HG03354 (cell line): ENCODE data around the gene MIPOL1.
"Not testable (repeated sequence)": the region's sequence is repeated elsewhere in the genome, so short reads cannot be mapped to it uniquely, and the experiment has no call there.

Source experiments
- ATAC-seq: cut with Tn5 transposase; IDR thresholded peaks from one replicate; pipeline ENCODE4 v1.9.1; 2021; ENCODE audit warnings: mild to moderate bottlenecking; ENCODE audit not compliant: unreplicated experiment, poor library complexity, severe bottlenecking

MIPOL1 gene

DNA sequence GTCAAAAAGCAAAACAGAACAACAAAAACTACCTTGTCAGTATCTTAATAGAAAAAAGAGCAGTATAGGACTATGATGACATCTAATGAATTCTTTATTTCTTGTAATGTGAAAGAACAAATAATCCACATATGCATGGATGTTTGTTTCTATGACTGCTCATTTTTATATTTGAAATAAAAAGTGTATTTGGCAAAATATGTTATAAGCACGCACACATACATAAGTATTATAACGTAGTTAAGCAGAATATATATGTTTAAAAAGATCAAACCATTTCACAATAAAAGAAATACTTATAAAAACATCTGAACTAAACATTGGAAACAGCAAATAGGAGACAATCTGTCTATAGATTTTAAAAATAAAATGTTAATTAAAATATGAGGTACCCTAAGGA lies 74.8 kb downstream of the MIPOL1 start:
- no peak for ATAC-seq

GRCh38 chr14:37274652-37275051 lies 76.9 kb downstream of the MIPOL1 start:
- ATAC-seq: no peak

- no peak for ATAC-seq
Measured at GRCh38 chr14:37275963-37276362, 78.2 kb downstream of the MIPOL1 start.

GRCh38 chr14:37278636-37279538 lies 81.2 kb downstream of the MIPOL1 start:
- ATAC-seq: no peak

GRCh38 chr14:37279818-37280217 lies 82.1 kb downstream of the MIPOL1 start:
- ATAC-seq: no peak

- no peak for ATAC-seq
Measured at GRCh38 chr14:37284760-37285159, 87.0 kb downstream of the MIPOL1 start.

DNA sequence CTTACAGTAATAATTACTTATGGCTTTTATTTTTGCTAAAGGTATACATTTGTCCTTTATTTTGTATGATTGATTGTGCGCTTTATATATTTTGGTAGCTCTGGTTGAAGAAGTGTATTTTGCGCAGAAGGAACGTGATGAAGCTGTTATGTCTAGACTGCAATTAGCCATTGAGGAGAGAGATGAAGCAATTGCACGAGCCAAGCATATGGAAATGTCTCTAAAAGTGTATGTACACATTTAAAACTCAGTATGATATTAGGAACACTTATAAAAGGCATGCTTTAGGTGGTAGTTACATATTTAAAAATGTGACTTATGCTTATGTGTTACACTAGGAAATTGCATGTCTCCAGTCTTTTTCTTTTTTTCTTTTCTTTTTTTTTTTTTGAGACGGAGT lies 87.5 kb downstream of the MIPOL1 start:
- ATAC-seq: no peak

DNA sequence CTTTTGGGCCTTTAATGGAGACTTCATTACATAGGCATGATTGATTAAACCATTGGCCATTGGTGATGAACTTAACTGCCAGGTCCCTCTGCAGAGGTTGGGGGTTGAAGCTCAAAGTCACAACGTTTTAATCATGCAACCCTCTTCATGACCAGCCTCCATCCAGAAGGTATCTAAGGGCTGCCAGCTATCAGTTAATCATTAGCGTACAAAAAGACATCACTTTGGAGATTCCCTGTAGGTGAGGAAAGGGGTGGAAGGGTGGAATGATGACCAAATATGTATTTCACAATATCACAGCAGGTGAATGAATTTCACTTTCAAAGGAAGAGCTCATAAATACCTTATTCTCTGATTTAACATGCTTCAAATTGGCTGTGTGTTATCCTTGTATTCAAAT lies 92.0 kb downstream of the MIPOL1 start:
- no peak for ATAC-seq

- not testable (repeated sequence) for ATAC-seq
Measured at GRCh38 chr14:37295262-37295661, 97.5 kb downstream of the MIPOL1 start.

- no peak for ATAC-seq
Measured at GRCh38 chr14:37311252-37311651, 113.5 kb downstream of the MIPOL1 start.

DNA sequence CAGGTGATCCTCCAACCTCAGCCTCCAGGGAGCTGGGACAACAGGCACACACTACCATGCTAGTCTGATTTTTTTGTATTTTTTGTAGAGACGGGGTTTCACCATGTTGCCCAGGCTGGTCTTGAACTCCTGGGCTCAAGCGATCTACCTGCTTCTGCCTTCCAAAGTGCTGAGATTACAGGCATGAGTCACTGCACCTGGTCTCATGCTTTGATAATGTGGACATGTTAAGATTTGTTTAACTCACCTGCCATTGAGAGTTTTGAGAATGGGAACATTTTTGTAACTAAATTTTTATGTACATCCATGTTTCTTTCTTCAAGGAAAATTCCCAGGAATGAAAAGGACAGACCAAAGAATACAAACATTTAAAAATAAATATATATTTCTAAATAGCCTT lies 121.2 kb downstream of the MIPOL1 start:
- no peak for ATAC-seq

- ATAC-seq: no peak
Measured at GRCh38 chr14:37320106-37320505, 122.4 kb downstream of the MIPOL1 start.

DNA sequence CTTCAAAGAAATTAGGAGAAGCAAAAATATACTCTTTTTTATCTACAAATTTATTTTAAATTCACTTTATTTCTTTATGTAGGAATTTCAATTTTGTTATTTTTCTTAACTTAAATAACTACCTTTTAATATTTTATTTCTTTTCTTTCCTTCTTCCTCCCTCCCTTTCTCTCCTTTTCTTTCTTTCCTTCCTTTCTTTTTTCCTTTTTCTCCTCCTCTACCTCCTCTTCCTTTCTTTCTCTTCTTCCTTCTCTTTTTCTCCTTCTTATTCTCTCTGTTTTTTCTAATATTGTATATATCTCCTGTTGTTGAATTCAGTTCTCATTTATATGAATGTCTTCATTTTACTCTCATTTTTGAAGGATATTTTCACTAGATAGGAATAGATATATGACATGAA lies 127.6 kb downstream of the MIPOL1 start:
- ATAC-seq: no peak

- no peak for ATAC-seq
Measured at GRCh38 chr14:37326434-37326833, 128.7 kb downstream of the MIPOL1 start.

- not testable (repeated sequence) for ATAC-seq
Measured at GRCh38 chr14:37327933-37328332, 130.2 kb downstream of the MIPOL1 start.

DNA sequence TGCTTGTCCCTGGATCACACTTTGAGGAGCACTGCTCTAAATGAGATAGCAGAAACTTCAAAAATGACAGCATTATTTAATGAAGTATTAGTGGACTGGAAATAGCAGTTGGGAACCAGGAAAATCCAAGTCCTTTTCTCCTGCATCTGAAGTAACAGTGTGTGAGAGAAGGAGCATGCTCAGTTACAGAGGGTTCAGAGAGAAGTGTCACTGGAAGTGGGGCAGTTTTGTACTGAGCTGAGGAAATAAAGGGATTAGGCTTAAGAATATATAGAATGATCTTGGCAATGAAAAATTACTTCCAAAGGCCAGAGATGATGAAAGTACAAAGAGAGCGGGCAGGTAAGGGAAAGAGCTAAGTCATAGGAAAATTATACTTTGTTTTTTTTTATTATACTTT lies 130.9 kb downstream of the MIPOL1 start:
- no peak for ATAC-seq

DNA sequence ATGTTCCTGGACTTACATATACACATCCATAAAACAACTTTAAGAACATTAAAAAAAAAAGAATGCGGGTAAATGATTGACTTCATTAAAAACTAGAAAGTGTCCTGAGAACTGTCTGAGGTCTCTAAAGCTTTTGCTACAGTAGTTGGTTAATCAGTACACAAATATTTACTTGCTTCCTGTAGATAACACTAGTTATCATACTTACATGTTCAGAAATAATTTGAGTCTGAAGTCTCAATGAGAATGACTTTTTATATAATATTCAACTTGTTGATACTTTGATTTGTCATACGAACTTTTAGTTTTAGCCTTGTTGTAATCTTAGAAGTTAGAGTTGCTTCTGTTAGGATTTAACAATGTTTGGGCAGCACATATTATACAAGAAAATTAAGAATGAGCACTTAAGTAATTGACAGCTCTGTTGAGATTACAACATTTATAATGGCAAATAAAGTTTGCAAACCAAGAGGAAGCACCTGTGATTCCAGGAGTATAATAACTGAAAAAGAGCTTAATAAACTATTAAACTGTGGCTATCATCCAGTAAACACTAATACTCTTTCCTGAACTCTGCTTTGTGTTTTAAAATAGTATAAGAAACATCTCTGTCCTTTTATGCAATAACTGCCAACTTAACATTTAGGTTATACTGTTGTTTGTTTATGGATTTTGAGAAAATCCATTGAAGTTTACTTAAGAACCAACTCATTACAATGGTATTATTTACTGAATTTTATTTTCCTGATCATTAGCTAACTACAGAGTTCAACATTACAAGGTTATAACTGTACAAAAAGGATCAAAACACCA lies 131.7 kb downstream of the MIPOL1 start:
- ATAC-seq: no peak

GRCh38 chr14:37330910-37331309 lies 133.2 kb downstream of the MIPOL1 start:
- ATAC-seq: no peak

DNA sequence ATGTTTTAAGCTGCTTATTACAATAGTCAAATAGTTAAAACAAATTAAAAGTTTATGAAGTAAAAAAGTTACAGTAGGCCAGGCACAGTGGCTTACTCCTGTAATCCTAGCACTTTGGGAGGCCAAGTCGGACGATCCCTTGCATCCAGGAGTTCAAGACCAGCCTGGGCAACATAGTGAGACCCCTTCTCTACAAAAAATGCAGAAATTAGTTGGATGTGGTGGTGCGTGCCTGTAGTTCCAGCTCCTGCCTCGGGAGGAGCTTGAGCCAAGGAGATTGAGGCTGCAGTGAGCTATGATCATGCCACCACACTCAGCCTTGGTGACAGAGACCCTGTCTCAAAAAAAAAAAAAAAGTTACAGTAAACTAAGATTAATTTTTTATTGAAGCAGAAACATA lies 142.6 kb downstream of the MIPOL1 start:
- no peak for ATAC-seq

DNA sequence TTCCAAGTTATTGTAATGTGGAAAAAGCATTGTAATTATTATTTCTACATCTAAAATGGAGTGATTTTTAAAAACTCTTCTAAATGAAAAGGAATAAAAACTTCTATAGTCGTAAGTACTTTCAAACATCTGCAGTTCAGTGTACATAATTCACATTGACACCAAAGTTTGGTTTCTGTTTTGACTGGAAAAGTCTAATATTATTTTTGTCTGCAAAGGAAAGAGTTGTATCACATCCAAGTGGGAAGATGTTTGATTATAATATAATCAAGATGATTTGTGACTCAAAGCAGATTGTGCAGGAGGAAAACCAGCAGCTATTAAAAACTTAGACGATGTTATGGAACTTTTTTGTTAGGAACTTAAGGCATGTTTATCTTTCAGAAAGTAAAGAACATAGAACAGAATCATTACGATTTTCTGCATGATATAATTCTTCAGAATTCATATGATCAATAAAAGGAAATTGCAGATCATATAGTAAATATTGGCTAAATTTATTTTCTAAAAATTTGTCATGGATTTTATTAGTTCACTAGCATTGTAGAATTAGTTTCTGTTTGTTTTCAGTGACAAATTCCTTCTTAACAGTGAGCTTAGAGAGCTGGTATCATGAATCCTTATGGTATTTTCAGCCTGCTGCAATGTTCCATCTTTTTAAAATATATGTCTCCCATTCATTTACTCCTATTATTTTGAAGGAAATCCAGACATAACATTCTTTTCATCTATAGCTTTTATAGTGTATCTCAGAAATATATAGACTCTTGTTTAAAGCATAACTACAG lies 145.8 kb downstream of the MIPOL1 start:
- no peak for ATAC-seq
